Epithelial cell of proximal tubule (primary cell): Measurements from ENCODE around the gene ATRNL1. TPM values are rescaled to one million over a fixed set of nuclear protein-coding genes. Genes with fewer than 3 reads are reported as not detected.

Experiments
- DNase-seq: peaks from one replicate; pipeline ENCODE4 v3.0.0-alpha.2; 2011; ENCODE audit warnings: low read depth
- H3K4me3 ChIP-seq: 2 replicates; pipeline ENCODE4 v1.5.1; 2011; ENCODE audit warnings: low read depth, mild to moderate bottlenecking, low read length
- CTCF ChIP-seq: conservative IDR thresholded peaks from 2 replicates; pipeline ENCODE4 v1.5.1; 2012; ENCODE audit warnings: low read depth, mild to moderate bottlenecking, low read length
- total RNA-seq: library from RNA; depleted of rRNA; stranded (reverse); fragments of >200 nt; gene quantifications from 2 replicates; pipeline ENCODE4 v1.2.3, GENCODE V29; 2015

The ATRNL1 gene
- total RNA-seq, 1 donor from 2014 or later, result 12.4 TPM

- TF ChIP-seq CTCF, result no peak
- DNase-seq, result peak; percentile 40
Measured at GRCh38 chr10:115049960-115050359, 43.2 kb upstream of the ATRNL1 start.

GRCh38 chr10:115050375-115051010, 42.7 kb upstream of the ATRNL1 start:
- H3K4me3 ChIP-seq, result no peak overlapping the region
- DNase-seq, result no peak
- no peak for TF ChIP-seq CTCF

More at GRCh38 chr10:115049960-115050359, 43.2 kb upstream of the ATRNL1 start:
- H3K4me3 ChIP-seq, result no peak overlapping the region

GRCh38 chr10:115051216-115051615, 41.9 kb upstream of the ATRNL1 start:
- H3K4me3 ChIP-seq, result no peak overlapping the region
- TF ChIP-seq CTCF, result no peak
- DNase-seq, result no peak

- no peak overlapping the region for H3K4me3 ChIP-seq
- no peak for TF ChIP-seq CTCF
- DNase-seq, result no peak
Measured at GRCh38 chr10:115052226-115052625, 40.9 kb upstream of the ATRNL1 start.

- TF ChIP-seq CTCF, result no peak
- H3K4me3 ChIP-seq, result no peak overlapping the region
- no peak for DNase-seq
Measured at GRCh38 chr10:115052728-115053127, 40.4 kb upstream of the ATRNL1 start.

GRCh38 chr10:115056186-115056585, 37.0 kb upstream of the ATRNL1 start:
- TF ChIP-seq CTCF, result no peak
- no peak overlapping the region for H3K4me3 ChIP-seq
- DNase-seq, result no peak

- TF ChIP-seq CTCF, result no peak
- DNase-seq, result no peak
- H3K4me3 ChIP-seq, result no peak overlapping the region
Measured at GRCh38 chr10:115059301-115059898, 33.8 kb upstream of the ATRNL1 start.
